OCI-M2 (cell line): ENCODE data around the gene DDX47.
"Not testable (repeated sequence)": the region's sequence is repeated elsewhere in the genome, so short reads cannot be mapped to it uniquely, and the experiment has no call there.

Experiments used
- DNase-seq: peaks from one replicate; lab custom pipeline; 2025; ENCODE audit not compliant: unreplicated experiment; lab: John Stamatoyannopoulos, UW

DDX47 gene

GRCh38 chr12:12796928-12797793 is 16.0 kb upstream of the DDX47 start:
- DNase-seq: no peak

DNA sequence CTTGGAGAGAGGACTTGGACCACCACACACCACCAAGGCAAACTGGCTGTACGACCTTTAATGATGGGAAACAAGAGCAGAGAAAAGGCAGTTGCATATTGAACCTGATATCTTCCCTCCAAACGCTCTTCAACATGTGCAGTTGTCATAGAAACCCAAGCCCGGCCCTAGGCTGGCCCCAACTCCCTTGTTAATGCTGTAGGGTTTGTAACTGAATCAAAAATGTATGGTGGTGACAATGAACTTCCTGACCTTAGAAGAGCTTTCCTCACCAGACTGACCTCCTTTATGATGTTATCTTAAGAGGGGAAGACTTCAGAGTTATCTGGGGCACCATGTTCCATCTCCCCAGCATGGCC is 15.4 kb upstream of the DDX47 start:
- DNase-seq: no peak

DNA sequence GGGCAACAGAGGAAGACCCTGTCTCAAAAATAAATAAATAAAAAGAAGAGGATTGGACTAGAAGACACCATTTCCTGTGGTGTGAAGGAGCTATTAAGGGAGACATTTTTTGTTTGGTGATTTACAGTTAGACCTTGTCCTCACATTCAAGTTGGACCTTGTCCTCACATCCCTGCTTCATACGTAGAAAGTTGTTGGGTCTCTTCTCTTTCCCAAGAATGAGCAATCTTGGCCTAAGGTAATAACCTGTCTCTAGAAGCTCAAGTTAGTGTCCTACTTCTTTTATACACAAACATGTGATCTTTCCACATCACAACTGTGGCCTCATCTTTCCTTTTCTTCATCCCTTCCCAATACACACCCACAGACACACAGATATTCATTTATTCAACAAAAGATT is 14.7 kb upstream of the DDX47 start:
- no peak for DNase-seq

DNA sequence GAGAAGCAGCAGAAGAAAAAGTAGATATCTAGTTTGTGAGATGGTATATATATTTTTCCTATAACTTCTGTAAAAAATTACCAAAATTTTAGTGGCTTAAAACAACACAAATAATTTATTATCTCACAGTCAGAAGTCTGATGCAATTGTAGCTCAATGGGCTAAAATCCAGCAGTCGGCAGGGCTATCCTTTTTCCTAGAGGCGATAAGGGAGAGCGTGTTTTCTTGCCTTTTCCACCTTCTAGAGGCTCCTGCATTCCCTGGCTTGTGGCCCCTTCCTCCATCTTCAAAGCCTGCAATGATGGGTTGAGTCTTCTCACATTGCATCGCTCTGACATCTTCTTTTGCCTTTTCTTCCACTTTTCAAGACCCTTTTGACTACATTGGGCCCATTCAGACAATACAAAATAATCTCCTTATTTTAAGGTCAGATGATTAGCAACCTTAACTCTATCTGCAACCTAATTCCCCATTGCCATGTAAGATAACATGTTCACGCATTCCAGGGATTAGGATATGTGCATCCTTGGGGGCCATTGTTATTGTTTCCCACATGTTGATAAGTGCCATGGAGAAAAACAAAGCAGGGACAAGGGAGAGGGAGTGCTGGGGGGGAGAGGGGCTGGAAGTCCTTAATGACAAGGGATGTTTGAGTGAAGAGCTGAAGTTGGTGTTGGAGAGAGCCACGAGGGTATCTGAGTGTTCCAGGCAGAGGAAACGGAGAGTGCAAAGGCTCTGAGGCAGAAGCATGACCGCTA is 13.8 kb upstream of the DDX47 start:
- DNase-seq: no peak

GRCh38 chr12:12800406-12801180 is 12.6 kb upstream of the DDX47 start:
- DNase-seq: no peak

DNA sequence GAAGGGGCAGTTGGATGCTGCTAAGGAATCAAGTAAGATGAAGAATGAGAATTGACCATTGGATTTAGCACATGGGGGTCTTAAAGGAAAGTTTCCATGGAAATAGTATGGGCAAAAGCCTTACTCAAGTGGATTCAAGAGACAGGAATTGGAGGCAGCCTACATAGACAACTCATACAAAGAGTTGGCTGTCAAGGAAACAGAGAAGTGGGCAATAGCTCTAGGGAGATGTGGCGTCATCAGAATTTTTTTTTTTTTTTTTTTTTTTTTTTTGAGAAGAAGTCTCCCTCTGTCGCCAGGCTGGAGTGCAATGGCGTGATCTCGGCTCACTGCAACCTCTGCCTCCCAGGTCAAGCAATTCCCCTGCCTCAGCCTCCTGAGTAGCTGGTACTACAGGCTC is 11.5 kb upstream of the DDX47 start:
- DNase-seq: not testable (repeated sequence)

DNA sequence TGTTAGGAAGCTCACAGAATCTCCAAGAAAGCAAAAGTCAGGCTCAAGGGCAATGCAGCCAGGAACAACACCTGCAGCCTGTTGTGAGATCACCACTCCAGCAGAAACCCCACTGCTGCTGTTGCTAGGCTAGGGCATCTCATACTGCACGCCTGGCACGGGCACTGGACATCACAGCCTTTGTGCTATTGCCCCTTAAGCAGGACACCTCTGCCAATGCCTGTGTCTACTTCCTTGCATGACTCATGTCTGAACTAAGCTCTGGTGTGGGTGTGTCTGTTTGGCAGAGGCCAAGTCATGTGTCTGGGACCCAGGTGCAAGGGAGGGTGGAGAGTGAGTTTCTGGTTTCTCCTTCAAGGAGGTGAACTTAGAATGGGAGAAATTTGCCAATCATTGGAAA is 10.0 kb upstream of the DDX47 start:
- no peak for DNase-seq

- DNase-seq: no peak
Observed at GRCh38 chr12:12804011-12804410, 9.1 kb upstream of the DDX47 start.

DNA sequence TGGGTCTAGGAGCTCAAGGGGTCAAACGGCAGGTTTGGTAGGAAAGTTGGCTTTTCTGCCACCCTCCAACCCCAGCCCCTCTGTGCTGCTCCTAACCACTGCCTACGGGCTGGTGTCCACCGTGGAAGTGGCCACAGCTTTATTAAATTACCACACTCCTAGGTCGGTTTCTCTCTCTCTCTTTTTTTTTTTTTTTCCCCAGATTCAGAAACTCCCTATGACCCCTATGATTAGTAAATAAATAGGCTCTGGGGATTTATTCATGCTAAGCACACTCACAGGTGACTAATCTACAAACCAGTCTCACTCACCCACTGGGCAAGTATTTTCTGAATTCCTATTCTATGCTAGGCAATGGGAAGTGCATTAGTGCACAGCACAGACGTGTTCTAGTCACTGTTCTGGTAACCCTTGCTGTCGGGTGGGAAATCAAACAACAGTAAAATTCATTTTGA is 8.7 kb upstream of the DDX47 start:
- no peak for DNase-seq

GRCh38 chr12:12806784-12807516 is 6.2 kb upstream of the DDX47 start:
- DNase-seq: no peak

DNA sequence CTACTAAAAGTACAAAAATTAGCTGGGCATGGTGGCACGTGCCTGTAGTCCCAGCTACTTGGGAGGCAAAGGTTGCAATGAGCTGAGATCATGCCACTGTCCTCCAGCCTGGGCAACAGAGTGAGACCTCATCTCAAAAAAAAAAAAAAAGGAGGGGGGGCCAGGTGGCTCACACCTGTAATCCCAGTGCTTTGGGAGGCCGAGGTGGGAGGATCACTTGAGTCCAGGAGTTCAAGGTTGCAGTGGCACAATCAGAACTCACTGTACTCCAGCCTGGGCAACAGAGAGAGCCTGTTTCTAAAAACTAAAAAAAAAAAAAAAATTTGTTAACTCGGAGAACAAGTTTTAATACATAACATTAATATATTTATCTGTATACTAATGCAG is 5.6 kb upstream of the DDX47 start:
- DNase-seq: not testable (repeated sequence)

DNA sequence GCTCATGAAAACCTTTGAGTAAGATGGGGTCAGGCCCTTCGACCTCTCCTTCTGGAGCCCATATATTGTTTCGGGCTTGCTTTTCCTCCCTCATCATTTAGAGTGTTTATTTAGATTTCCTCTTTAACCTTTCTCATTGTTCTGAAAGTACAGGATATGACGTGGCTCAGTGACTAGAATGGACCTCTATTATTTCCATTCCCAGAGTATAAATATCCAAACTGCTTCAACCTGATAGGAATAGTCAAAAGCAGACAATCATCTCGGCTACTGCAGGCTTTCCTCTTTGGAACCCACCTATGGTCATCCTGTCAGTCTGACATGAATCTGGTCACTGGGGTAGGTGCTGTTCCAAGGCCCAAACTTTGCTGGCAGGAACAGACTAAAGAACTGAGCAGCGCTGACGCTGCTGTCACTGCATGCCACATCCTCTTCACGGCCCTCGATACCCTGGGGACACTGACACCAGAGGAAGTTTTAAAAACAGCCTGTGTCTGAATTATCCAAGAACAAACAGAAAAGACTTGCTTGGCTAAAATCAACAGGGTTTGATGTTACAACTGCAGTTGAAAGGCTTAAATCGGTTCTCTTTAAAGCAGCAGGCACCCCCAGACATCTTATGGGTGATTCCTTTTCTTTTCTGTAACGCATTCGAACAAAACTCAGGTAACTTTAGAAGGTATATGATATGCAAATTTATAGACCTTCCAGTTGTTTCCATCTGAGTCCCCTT is 5.0 kb upstream of the DDX47 start:
- DNase-seq: no peak

DNA sequence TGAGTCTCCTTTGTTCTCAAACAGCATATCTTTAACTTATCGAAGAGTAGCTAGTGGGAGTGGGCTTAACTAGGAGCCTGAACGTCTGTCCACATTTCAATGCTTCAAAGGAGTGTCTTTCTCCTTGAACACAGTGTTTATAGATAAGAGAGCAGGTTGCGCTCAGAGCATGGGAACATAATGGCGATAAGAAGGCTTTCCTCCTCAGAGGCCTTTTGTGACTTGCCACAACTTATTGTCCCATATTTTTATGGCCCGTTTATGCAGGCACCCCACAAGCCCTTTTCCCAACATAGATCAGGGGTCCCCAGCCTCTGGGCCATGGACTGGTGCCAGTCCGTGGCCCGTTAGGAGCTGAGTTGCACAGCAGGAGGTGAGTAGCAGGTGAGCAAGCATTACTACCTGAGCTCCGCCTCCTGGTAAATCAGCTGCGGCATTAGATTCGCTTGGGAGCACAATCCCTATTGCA is 2.6 kb upstream of the DDX47 start:
- no peak for DNase-seq

DNA sequence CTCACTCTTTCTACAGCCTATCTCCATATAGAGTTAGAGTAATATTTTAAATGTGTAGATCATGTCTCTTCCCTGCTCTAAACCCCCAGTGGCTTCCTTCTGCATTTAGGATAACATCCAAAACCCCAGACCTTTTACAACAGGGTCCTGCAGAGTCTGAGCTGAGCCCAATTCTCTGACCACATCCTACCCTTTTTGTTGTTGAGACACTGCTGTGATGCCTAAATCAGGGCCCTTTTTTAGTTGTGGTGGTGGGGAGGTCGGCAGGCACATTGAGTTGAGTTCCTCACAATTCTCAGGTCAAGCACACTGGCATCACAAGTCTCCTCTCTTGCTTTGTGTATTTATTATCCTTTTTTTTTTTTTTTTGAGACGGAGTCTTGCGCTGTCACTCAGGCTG is 1.8 kb upstream of the DDX47 start:
- DNase-seq: no peak

- no peak for DNase-seq
Observed at GRCh38 chr12:12812174-12812573, 972 bp upstream of the DDX47 start.

- no peak for DNase-seq
Observed at GRCh38 chr12:12812618-12813119, 477 bp upstream of the DDX47 start.

- DNase-seq: no peak
Observed at GRCh38 chr12:12817616-12818015, 4.5 kb downstream of the DDX47 start.

- no peak for DNase-seq
Observed at GRCh38 chr12:12818701-12819100, 5.6 kb downstream of the DDX47 start.

GRCh38 chr12:12819221-12819620 is 6.1 kb downstream of the DDX47 start:
- DNase-seq: no peak

GRCh38 chr12:12819752-12820311 is 6.7 kb downstream of the DDX47 start:
- no peak for DNase-seq
